Hepatic stellate cell (primary cell): Measurements from ENCODE around the gene RUNX2.

Source experiments
- DNase-seq: peaks from one replicate; pipeline ENCODE4 v3.0.0; 2011; ENCODE audit warnings: low spot score

Gene RUNX2

DNA sequence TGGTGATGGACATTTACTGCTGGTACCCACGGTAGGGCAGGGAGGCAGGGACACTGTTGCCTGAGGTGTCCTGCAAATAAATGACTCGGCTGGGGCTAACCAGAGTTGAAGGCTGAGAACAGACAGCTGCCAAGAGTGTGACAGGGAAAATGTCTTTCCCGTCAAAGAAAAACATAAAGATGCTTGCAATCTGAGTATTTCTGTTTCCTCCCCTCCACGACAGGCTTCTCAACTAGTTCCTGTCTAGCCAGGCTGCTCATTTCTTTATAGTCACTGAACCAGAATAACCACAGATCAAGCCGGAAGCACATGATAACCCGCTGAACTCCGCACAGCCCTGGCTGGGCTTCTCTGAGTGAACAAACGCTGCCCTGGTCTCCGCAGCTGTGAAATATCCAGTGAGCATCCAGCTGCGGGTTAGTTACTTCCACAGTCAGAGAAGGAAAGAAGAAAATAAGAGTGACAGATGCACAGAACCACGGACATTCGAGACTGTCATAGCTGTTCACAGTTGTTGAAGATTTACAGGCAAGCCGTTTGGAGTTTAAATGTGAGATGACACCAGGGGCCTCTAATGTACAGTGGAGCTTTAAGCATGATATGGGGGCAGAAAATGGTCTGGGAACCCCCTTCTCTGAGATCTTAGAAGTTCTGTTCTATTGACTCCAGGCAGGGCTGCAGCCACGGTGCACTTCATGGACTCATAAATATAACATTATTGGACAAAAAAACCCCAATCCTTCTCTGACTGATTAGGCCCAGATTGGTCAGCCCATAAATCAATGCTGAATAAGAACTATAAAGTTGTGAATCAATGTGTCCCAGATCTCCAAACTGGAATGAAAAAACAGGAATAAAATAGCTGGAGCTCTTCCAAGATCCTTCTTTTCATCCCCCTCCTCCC lies 349.5 kb downstream of the RUNX2 start:
- DNase-seq: peak; percentile 67

DNA sequence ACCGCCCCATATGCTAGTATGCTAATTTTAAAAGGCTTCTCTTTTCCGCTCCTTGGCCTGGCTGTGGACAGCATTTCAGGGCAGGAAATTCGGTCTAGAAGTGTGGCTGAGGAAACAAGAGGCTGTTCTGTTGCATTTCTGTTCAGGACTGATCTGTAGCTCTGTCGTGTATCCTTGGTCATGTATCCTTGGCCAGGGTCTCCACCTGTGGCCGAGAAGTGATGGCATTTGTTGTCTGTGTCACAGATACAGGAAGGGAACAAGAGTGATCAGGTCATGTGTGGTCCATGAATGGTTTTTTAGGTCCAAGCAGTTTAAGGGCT lies 350.1 kb downstream of the RUNX2 start:
- no peak for DNase-seq

DNA sequence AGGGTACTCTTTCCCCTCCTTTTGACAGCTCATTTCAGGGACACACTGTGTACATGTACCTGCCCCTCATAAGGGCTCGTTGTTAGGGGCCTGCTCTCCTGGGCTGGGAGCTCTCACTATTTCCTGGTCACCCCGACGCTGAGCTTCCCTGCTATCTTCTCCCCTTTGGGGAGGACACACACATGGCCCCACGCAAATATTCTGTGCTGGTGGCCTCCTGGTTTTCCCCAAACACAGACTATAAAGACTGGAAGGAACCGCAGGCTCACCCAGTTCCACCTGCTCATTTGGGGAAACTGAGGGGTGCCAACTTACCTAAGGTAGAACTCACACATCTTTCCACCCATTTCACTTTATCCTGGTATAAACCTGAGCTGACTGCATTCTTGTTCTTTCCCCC lies 351.0 kb downstream of the RUNX2 start:
- no peak for DNase-seq

DNA sequence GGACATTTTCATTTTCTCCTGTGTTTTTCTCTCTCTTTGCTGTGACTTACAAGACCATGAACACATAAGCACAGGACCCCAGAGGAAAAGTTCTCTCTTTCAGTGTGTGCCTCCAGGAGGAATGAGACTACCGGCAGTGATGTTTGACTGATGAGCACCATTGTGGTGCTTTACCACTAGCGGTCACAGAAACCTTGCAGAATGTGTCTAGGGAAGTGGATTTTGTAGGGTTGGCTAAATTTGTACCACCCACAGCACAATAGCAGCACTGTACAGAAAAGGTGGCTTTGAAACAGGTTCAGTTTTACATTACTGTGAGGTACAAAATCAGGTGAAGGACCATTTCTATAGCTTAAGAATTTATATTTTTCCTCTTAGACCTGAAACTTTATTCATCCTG lies 351.5 kb downstream of the RUNX2 start:
- DNase-seq: no peak

DNA sequence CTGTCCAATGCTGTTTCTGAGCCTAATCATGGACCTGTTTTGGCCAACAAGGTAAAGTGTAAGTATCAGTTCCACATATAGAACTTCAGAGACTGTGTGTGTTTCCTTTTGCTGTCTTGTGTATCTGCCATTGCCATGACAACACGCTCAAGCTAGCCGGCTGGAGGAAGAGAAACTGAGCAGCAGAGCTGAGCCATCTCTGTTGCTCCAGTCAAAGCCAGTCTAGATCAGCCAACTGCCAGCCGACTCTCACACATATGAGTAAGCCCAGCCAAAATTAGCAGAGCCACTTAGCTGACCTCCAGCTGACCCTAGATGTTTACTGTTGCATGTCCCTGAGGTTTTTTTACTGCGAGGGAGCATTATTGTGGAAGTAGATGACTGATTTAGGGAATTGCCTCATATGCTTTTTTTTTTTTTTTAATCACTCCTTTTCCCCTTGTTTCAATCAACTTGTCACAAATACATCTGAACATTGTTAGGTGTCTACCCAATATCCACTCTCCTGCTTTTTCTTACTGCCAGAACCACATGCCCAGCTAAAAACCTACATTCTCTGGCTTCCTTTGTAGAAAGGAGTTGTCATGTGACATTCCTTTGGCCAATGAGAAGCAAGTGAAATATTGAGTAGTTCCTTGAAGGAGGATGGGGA lies 353.9 kb downstream of the RUNX2 start:
- DNase-seq: no peak

DNA sequence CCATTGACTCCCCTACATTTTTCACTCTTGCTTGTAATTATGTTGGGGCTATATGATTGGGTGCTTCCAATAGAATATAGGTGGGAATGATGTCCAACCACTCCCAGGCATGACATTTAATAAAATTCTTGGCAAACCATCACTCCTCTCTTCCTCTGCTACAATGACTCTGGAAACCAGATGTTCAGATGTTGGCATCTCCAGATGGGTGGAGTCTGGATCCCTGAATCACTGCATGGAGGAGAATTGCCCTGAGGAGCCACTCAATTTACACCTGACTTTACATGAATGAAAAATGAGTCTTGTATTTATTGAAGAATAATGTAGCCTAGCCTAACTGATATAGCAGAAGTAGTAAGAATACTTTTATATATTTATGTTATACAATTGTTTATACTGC lies 356.3 kb downstream of the RUNX2 start:
- DNase-seq: no peak

DNA sequence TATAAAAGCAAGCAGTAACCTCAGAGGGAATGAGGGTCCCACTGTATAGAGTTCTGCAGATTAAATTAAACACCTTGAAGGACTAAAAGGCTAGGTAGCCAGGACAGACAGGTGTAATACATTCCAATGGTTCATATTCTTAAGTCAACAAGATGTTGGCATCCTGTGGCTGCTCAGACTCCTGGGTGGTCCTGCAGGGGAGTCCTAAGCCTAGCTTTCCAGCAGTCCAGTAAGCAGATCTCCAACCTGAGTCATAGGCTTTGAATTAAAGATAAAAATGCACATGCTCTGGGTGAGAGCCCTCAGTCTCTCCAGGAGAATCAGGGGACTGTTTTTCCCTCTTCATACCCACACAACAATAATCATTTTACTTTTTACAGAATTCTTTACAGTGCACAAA lies 356.9 kb downstream of the RUNX2 start:
- DNase-seq: no peak

DNA sequence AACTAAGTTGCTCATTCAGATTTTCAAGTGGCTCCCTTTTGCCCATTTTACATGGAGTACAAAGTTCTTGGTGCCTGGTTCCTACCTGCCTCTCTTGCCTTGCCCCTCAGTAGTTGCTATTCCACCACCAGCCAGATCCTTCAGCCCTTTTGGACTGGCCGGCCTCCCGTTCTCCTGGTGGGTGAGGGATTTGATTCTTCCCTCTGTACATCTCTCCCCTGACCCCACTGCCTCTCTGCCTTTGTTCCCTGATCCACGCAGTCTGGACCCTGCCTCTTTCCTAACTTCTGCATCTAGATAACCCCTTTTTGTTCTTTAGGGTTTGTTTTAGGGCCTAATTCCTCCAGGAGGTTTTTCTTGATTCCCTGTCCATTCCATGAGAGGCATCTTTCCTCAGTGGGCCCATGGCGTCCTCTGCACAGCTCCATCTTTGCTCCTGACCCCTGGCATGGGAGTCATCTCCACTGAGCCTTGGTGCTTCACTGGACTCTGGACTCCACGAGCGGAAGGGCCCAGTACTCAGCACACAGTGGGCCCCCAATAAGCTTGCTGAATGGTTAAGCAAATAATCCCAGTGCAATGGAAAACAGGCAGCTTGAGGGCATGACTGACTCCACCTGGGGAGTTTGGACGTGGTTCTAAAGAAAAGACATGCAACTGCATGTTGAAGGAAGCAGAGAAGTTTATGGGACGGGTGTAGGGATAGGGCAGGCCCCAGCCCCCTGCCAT lies 358.9 kb downstream of the RUNX2 start:
- DNase-seq: no peak

DNA sequence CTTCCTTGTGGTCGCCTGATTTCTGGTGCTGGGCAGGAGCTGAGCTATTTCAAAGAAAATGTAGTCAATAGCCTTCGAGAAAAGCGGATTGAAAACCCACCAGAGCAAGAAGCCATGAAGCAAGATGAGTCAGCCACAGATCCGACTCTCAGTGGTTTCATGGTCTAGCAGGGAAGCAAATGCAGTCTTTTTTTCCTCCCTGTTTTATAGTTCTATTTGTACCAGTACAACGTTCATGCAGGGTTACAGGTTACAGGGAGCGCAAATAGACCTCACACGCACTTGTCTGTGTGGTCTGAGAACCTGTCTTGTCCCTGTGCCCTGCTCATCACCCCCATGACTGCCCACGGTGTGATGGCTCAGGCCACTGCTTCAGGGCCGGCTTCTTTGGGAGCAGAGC lies 359.4 kb downstream of the RUNX2 start:
- DNase-seq: no peak

DNA sequence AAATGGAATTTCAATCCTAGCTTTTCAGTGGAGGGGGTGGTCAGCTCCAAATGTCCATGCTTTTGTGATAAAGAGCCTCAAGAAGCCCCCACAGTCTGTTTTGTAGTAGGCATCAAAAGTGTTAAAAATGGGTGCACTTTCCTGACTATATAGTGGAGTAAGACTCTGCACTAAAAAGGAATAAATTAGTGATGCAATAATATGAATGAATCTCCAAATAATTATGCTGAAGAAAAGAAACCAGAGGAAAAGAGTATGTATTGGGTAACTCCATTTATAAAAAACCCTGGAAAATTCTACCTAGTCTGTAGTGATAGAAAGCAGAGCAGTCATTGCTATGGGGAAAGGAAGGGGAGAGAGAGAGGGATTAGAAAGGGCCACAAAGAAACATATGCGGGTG lies 360.1 kb downstream of the RUNX2 start:
- no peak for DNase-seq

DNA sequence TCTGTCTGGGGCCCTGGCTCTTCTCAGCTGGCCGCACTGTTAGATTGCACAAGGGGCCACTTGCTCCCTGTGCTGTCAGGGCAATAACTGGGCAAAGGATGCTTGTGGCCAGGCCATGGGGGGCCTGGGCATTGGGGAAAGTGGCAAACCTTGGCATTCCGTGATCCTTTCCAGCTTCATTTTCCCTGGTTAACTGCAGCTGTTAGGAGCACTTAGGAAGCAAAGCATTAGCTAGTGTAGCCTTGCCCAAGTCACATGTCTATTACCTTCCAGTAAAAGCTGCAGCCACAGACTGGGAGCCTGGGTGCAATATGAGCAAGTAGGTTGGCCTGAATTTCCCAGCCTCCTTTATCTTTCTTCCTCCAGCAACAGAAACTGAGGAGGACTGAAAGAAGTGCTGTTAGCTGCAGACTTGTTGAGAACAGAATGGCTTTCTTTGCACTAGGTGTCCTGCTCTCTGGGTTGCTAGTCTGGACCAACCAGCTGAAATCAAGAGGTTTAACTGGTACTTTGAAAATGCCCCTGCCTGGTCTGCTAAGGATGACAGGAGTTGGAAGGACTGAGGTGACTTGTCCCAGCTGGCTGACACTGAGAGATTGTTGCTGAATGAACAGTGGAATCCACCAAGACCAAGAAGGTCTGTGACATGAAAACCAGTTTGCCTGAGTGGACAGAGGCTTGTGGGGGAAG lies 361.9 kb downstream of the RUNX2 start:
- no peak for DNase-seq

DNA sequence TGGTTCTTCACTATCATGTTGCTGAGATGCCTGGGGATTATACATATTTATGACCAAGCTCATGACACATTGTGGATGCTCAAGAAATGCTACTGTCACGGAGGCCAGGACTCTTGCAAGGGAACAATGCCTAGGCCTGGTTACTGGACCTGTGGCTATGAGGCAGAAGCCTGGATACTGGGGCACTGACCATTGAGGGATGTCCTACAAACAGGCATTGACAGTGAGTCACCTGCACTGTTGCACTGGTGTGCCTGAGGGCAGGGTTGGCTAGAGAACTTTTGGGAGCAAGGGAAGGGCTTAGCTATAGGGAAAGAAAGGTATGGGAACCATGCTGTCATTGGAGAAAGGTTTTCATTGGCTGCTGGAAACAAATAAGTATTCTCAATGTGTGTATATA lies 362.7 kb downstream of the RUNX2 start:
- DNase-seq: no peak

DNA sequence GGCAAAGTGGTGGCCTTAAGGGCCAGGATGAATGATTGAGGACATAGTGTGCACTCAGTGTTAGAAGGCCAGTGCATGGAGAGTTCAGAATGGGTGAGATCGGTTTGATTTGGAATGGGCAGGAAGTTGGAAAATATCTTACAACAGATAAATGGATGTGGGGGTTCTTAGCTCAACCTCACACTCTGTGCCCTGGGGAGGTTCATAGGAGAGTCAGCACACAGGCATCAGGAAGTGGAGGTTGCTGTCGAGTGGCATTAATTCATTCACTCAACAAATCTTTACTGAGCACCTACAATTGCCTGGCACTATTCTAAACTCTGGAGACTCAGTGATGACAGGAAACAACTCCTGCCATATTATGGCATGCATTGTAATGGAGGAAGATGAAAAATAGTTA lies 363.3 kb downstream of the RUNX2 start:
- DNase-seq: no peak

DNA sequence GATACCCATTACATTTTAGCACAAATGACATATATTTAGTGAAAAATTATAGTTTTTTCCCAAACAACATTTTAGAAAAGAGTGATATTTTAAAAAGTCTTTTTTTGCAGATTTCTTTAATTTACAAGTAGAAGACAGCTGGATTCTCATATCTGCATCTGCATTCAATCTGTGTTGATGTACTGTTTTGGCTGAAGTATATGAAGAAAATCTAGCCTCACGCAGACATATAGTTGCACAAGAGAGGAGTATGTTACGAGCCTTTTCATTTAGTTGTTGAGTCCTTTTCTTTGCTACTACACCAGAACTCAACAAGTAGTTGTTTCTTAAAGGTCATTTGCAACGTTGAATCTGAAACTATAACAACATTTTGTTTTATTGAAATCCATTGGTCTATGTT lies 363.9 kb downstream of the RUNX2 start:
- no peak for DNase-seq

DNA sequence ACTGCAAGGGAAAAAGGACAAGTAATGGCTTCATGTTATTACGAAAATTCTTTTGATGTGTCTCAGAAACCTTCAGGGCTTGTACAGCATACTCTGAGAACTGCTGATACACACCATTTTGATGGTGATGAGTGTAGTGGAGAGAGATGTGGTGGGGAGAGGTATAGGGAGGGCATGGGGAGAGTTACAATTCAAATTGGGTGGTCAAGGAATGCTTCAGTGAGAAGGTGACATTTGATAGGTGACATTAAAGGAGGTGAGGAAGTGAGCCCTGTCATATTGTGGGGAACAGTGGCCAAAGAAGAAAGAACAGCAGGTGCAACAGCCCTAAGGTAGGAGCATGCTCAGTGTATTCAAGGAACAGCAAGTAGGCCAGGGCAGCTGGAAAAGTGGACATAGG lies 368.6 kb downstream of the RUNX2 start:
- DNase-seq: no peak

DNA sequence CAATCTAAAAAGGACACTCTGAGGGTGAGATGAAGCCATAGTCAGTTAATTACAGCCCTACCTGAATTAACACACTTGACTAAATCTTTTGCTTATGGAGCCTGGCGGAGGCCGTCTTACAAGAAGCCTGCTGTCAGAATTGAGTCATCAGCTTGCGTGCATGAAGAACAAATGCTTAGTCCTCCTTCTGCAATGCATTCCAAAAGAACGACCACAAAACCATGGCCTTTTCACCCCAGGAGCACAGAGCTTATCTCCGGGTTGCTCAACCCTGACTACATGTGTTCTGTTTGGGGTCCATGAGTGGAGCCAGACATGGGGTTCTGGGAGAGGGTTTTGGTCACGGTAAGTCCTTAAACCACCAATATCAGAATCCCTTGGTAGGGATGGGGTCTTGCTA lies 369.5 kb downstream of the RUNX2 start:
- peak; percentile 79 for DNase-seq

DNA sequence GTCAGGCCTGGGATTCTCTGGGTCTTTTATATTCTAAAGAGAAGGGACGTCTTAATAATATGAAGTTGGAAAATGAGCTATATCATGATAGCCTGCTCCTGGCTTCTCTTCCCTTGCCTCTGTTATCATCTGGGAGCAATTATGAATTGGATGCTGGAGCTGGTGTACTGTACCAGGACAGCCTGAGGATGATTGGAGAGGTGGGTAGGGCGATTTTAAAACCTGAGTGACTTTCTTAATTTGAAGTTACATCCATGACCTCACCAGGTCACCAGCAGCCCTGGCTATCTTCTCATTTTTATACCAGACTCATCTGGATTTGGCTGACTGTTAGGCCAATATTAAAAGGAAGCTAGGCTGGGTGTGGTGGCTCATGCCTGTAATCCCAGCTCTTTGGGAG lies 369.9 kb downstream of the RUNX2 start:
- DNase-seq: no peak

DNA sequence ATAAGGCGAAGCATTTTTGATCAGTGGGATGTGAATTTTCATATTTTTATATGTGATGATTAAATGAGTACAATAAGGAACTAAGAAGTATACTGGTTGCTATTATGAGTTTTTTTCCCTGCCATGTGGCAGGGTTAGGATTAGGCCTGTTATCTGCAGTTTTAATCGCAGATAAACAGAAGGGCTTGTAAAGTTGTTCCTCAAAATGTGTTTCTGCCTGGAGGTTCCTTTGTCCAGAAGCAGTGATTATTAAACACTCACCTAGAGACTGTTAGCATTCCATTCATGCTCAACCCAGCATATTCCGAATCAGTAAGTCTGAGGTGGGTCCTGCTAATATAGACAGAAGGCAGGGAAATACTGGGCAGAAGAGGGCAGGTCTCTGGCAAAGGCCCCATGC lies 371.5 kb downstream of the RUNX2 start:
- no peak for DNase-seq

DNA sequence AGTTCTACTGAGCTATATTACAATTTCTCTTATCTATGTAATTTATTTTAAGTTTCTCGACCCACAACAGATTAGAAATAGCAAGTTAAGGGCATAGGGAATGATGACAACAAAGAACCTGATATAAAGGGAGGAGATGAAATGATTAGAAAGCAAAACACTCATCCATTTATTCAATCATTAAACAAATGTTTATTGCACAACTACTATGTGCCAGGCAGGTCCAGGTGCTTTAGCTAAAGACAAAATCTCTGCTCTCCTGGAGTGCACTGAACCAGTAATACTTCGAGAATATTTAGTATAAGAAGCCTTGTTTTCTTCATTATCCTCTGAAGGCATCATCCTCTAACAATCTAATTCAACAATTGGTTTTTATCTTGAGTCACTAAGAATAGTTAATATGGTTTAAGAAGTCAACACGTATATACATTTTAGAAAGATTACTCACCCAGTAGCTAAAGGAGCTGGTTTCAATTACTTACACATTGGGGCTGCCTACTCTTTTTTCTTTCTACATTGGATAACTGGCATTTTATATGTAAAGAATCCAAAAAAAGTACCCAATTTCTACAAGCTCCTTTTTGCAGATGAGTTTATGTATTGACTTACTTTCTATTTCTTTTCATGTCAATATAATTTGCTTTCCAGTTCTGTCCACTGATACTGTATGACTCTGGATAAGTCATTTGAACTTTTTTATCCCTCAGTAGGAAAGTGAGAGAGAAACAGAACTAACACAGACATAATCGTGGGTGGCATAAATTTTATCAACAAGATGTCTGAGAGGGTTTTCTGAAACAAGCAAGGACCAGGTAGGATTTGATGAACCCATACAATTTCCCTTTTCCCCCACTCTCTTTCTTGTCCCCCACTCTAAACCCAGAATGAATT lies 375.0 kb downstream of the RUNX2 start:
- DNase-seq: no peak

DNA sequence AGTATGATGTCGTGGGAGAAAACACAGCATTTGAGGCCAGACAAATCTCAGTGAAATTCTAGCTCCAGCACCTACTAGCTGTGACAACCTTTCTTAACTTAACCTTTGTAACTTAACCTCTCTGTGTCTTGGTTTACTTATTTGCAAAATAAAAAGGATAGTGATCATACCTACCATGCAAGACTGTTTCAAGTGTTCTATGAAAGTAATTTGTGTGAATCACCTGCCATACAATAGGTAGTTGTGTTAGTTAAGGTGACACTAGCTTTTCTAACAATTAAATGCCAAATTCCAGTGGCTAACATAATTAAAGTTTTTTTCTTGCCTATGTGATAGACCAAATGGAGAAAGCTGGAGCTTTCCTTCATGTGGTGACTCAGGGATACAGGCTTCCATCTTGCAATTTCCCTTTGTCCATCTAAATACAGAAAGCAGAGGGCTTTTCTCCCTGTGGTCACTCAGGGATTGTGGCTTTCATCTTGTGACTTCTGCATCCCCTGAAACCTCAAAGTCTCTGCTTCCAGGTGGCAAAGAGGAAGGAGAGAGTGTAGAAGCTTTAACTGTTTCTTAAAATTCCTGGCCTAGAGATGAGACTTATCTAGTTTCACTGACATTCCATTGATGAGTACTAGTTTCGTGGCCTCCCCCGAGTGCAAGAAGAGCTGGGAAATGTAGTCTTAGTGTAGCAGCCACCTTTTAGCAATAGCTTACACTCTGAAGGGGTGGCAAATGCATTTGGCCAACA lies 376.1 kb downstream of the RUNX2 start:
- DNase-seq: no peak
